Keratinocyte (primary cell): ENCODE measurements around the gene MYO19.
A peak's percentile ranks its signal among the peaks of the same experiment; 100 is the strongest.

Experiments used
- CTCF ChIP-seq, 3 experiments: IDR thresholded peaks in 1 of 3; conservative IDR thresholded peaks in 1 of 3; optimal IDR thresholded peaks in 1 of 3; 2 replicates in 2 of 3; 3 replicates in 1 of 3; pipeline versions ENCODE3 to v1.5.1; 2011; ENCODE audit warnings: low read length in 3 of 3, mild to moderate bottlenecking in 3 of 3, moderate library complexity in 2 of 3, control low read depth in 1 of 3, inconsistent platforms in 1 of 3; ENCODE audit not compliant: insufficient read depth in 2 of 3; ENCODE audit errors: extremely low read depth in 1 of 3
- EZH2 ChIP-seq: IDR thresholded peaks from one replicate; pipeline ENCODE4 v1.6.1; 2012; ENCODE audit warnings: inconsistent platforms, mild to moderate bottlenecking, low read length, moderate library complexity

DNA sequence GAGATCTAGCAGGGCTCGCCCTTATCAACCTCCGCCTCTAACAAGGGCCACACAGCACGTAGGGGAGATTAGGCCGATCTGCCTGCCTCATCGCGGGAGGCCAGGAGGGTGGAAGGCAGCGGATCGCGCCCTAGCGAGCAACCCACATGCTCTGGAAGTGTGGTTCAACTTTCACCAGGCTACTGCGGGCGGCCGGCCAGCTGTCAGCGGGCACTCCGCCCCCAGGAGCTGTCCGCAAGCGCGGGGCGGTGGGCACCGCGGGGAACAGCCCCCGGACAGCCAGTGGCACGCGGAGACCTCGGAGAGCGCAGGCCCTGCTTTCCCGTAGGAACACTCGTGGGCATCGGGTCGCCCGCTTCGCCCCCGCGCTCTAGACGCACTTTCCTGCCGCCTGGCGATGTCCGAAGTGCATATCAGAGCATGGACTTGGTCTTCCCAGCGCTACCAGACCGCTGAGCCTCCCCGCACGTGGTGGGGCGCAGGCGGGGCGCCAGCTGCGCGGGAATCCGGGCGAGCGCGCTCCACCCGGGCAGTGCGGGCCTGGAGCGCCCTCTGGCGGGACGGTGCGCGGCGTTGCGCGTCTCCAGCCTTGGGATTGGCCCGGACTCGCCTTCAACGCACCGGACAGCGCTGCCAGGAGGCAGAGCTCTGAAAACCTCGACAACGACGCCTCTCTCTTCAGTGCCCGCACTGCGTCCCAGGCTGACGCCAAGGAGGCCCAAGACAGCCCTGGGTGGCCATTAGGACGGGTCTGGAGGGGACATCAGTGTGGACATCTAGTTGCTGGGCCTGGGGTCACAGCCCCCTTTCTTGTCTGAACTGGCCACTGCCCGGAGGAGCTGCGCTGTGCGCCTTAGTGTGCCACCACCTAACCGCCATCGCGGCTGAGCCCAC lies 51.8 kb downstream of the MYO19 start:
- TF ChIP-seq CTCF (optimal IDR thresholded peaks at IDR 0.05 in 1 of 3, IDR thresholded peaks at IDR 0.05 in 1 of 3, conservative IDR thresholded peaks at IDR 0.05 in 1 of 3; ENCODE audit: extremely low read depth in 1 of 3, insufficient read depth in 2 of 3, low read length in 3 of 3), result peak; percentile 74 to 97 (median 94)
- no peak for TF ChIP-seq EZH2
